HCT116 (cell line): Measurements from ENCODE around the gene ACSL6. TPM values are rescaled to one million over a fixed set of nuclear protein-coding genes. Genes with fewer than 3 reads are reported as not detected.

Source experiments
- ATAC-seq: fragments of 200-7000 bp; cut with Tn5 transposase; 2 replicates; pipeline ENCODE4 v1.9.1; 2020; ENCODE audit warnings: mild to moderate bottlenecking, moderate library complexity
- BruUV-seq: library from RNA; stranded (reverse); fragments of 400-500 nt; replicated peaks from 2 replicates; lab custom pipeline; 2021; lab: Mats Ljungman, UMichigan
- CTCF ChIA-PET: fragments of 300-600 bp; sonication (Branson Sonifier 250); formaldehyde crosslinking; loops from one replicate; lab custom pipeline; 2021; ENCODE audit warnings: antibody characterized with exemption; lab: Charles Lee
- POLR2A ChIA-PET: fragments of 300-600, 350-600 bp; sonication (Branson Sonifier 250); formaldehyde crosslinking; loops from one replicate; lab custom pipeline; 2021; ENCODE audit warnings: antibody characterized with exemption; lab: Charles Lee
- RAD21 ChIA-PET, 2 experiments: fragments of 300-600 bp; sonication (Branson Sonifier 250); formaldehyde crosslinking; loops; one replicate each; lab custom pipeline; 2023; ENCODE audit warnings: low total read pairs in 2 of 2; ENCODE audit not compliant: uncharacterized antibody in 2 of 2, unreplicated experiment in 2 of 2, low non-redundant PET in 1 of 2; lab: Charles Lee
- DNase-seq: peaks from one replicate; pipeline ENCODE4 v3.0.0-alpha.2; 2010; ENCODE audit warnings: low read depth, low spot score
- H2AFZ ChIP-seq: fragments of 200-600 bp; shearing (Covaris generic), sonication (generic); 2 replicates; pipeline ENCODE4 v1.6.1; 2017; ENCODE audit warnings: low read depth, mixed run types, mixed read lengths, antibody characterized with exemption, low read length; ENCODE audit not compliant: poor library complexity, severe bottlenecking
- H3K27ac ChIP-seq: 2 replicates; pipeline ENCODE4 v1.5.1; 2012; ENCODE audit warnings: low read depth, low read length
- H3K27me3 ChIP-seq: fragments of 200-600 bp; sonication (generic); 2 replicates; pipeline ENCODE4 v1.6.1; 2016; ENCODE audit warnings: mixed run types, low read length, mixed read lengths; ENCODE audit not compliant: insufficient read depth
- H3K36me3 ChIP-seq, 2 experiments: fragments of 200-500 bp in 1 of 2; fragments of 200-600 bp in 1 of 2; sonication (Bioruptor generic) in 1 of 2; sonication (generic) in 1 of 2; 2 replicates each; pipeline versions ENCODE4 v1.5.1 to v1.6.1; 2014 to 2016; ENCODE audit warnings: low read length in 2 of 2, inconsistent platforms in 1 of 2, mixed read lengths in 1 of 2, mixed run types in 1 of 2; ENCODE audit not compliant: insufficient read depth in 2 of 2, control insufficient read depth in 1 of 2
- H3K4me1 ChIP-seq, 2 experiments: fragments of 200-600 bp in 1 of 2; sonication (generic) in 1 of 2; 2 replicates each; pipeline versions ENCODE4 v1.5.1 to v1.6.1; 2012 to 2017; ENCODE audit warnings: low read length in 2 of 2, inconsistent platforms in 1 of 2, mild to moderate bottlenecking in 1 of 2, mixed read lengths in 1 of 2, mixed run types in 1 of 2, moderate library complexity in 1 of 2; ENCODE audit not compliant: insufficient read depth in 2 of 2, control insufficient read depth in 1 of 2
- H3K4me2 ChIP-seq: fragments of 200-600 bp; sonication (generic); 2 replicates; pipeline ENCODE4 v1.6.1; 2017; ENCODE audit warnings: mixed run types, low read length, mixed read lengths
- H3K4me3 ChIP-seq, 2 experiments: fragments of 200-600 bp in 1 of 2; sonication (generic) in 1 of 2; replicated peaks in 1 of 2; 2 replicates each; pipeline ENCODE4 v1.5.1; 2011 to 2016; ENCODE audit warnings: low read length in 2 of 2, control low read depth in 1 of 2, low read depth in 1 of 2, mild to moderate bottlenecking in 1 of 2, mixed read lengths in 1 of 2, mixed run types in 1 of 2
- H3K79me2 ChIP-seq: fragments of 200-600 bp; sonication (generic); 2 replicates; pipeline ENCODE4 v1.6.1; 2017; ENCODE audit warnings: mild to moderate bottlenecking, mixed run types, low read length, moderate library complexity, mixed read lengths; ENCODE audit not compliant: insufficient read depth
- H3K9ac ChIP-seq: fragments of 200-600 bp; sonication (generic); 2 replicates; pipeline ENCODE4 v1.6.1; 2016; ENCODE audit warnings: low read length, mixed read lengths
- H3K9me2 ChIP-seq: fragments of 200-600 bp; sonication (generic), shearing (Covaris generic); 2 replicates; pipeline ENCODE4 v1.6.1; 2017; ENCODE audit warnings: mixed run types, mild to moderate bottlenecking, moderate library complexity; ENCODE audit not compliant: insufficient read depth
- H3K9me3 ChIP-seq, 2 experiments: fragments of 200-500 bp in 1 of 2; fragments of 200-600 bp in 1 of 2; sonication (Bioruptor generic) in 1 of 2; sonication (generic) in 1 of 2; 2 replicates each; pipeline ENCODE4 v1.6.1; 2014 to 2017; ENCODE audit warnings: low read length in 2 of 2, mixed read lengths in 2 of 2, inconsistent platforms in 1 of 2, low read depth in 1 of 2, mild to moderate bottlenecking in 1 of 2, mixed run types in 1 of 2, moderate library complexity in 1 of 2; ENCODE audit not compliant: control insufficient read depth in 1 of 2, insufficient read depth in 1 of 2
- H4K20me1 ChIP-seq: fragments of 200-600 bp; sonication (generic), shearing (Covaris generic); 2 replicates; pipeline ENCODE4 v1.6.1; 2017; ENCODE audit warnings: mixed run types, mild to moderate bottlenecking, moderate library complexity; ENCODE audit not compliant: insufficient read depth
- POLR2A ChIP-seq: IDR thresholded peaks from 2 replicates; pipeline ENCODE4 v1.7.0; 2011; ENCODE audit warnings: borderline replicate concordance; ENCODE audit not compliant: insufficient read depth, insufficient read length; ENCODE audit errors: extremely low read depth
- SIN3A ChIP-seq: IDR thresholded peaks from 2 replicates; pipeline ENCODE4 v1.6.1; 2012; ENCODE audit warnings: low read depth
- SRF ChIP-seq: IDR thresholded peaks from 2 replicates; pipeline ENCODE4 v1.6.1; 2012; ENCODE audit warnings: low read depth
- intact Hi-C: fragments of 100-400 bp; cut with micrococcal nuclease; formaldehyde crosslinking; loops from 2 replicates; pipeline ENCODE4 v1.10.0; 2022
- total RNA-seq: library from RNA; stranded (reverse); gene quantifications from one replicate; pipeline ENCODE4 v1.2.1, GENCODE V29; 2021; ENCODE audit not compliant: unreplicated experiment
- TF ChIP-seq, protein P1 (sequence below), 3 experiments: fragments of 200-600 bp in 1 of 3; sonication (generic) in 1 of 3; IDR thresholded peaks in 2 of 3; conservative IDR thresholded peaks in 1 of 3; 2 replicates each; pipeline ENCODE4 v1.5.1; 2012 to 2017; ENCODE audit warnings: low read depth in 2 of 3, low read length in 2 of 3, antibody characterized with exemption in 1 of 3, borderline replicate concordance in 1 of 3, control low read depth in 1 of 3, mild to moderate bottlenecking in 1 of 3, mixed read lengths in 1 of 3, mixed run types in 1 of 3, moderate library complexity in 1 of 3; ENCODE audit not compliant: insufficient read depth in 1 of 3
- TF ChIP-seq, protein P2 (sequence below): IDR thresholded peaks from 2 replicates; pipeline ENCODE4 v1.6.1; 2012; ENCODE audit warnings: low read depth

Gene ACSL6
- total RNA-seq, 1 experiment from 2014 or later: 2.3 TPM

DNA sequence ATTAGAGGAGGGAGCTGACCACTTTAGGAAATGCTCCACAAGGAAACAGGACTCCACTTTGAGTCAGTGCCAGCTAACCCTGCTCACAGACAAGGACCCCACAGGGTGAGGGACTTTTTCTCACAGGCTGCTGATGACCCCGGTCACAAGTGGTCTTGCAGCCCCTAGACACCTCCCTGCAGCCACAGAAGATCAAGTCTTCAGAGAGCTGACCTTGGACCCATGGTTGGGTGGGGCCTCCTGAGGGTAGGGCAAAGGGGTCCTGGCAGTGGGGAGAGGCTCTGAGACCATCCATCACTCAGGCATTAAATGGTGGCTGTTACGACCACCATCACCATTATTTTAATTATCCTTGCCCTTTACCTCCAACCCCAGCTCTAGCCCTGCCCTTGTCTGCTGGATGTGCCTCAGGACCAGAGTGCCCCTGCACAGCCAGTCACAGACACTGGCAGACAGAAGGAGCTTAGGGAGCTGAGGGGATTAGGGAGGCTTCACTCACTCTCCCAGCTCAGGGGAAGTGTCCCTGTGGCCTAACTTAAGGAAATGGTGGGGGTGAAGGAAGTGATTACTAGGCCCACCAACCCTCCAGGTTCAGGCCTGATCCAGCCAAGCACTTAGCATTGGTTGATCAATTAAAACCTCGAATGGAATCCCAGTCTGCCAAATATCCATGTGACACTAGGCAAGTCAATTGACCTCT is 1.6 kb downstream of the ACSL6 start:
- ChIA-PET RAD21 (interaction anchor here in 1 of 2 experiments (1.2 kb wide), 1 partner anchor 199 kb away, joined by 6 read pairs; no protein-coding TSS in a partner anchor), CTCF (interaction anchor here (0.9 to 4.9 kb wide), 5 partner anchors 198 to 587 kb away, joined by 3 to 70 read pairs (median 8); no protein-coding TSS in a partner anchor), POLR2A (no interaction called here)
- TF ChIP-seq POLR2A: no peak
- no peak for TF ChIP-seq SRF
- TF ChIP-seq, protein P1, sequence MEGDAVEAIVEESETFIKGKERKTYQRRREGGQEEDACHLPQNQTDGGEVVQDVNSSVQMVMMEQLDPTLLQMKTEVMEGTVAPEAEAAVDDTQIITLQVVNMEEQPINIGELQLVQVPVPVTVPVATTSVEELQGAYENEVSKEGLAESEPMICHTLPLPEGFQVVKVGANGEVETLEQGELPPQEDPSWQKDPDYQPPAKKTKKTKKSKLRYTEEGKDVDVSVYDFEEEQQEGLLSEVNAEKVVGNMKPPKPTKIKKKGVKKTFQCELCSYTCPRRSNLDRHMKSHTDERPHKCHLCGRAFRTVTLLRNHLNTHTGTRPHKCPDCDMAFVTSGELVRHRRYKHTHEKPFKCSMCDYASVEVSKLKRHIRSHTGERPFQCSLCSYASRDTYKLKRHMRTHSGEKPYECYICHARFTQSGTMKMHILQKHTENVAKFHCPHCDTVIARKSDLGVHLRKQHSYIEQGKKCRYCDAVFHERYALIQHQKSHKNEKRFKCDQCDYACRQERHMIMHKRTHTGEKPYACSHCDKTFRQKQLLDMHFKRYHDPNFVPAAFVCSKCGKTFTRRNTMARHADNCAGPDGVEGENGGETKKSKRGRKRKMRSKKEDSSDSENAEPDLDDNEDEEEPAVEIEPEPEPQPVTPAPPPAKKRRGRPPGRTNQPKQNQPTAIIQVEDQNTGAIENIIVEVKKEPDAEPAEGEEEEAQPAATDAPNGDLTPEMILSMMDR (IDR thresholded peaks at IDR 0.05 in 2 of 3, conservative IDR thresholded peaks at IDR 0.05 in 1 of 3; ENCODE audit: borderline replicate concordance in 1 of 3, insufficient read depth in 1 of 3, low read depth in 2 of 3, low read length in 2 of 3): no peak
- TF ChIP-seq, protein P2, sequence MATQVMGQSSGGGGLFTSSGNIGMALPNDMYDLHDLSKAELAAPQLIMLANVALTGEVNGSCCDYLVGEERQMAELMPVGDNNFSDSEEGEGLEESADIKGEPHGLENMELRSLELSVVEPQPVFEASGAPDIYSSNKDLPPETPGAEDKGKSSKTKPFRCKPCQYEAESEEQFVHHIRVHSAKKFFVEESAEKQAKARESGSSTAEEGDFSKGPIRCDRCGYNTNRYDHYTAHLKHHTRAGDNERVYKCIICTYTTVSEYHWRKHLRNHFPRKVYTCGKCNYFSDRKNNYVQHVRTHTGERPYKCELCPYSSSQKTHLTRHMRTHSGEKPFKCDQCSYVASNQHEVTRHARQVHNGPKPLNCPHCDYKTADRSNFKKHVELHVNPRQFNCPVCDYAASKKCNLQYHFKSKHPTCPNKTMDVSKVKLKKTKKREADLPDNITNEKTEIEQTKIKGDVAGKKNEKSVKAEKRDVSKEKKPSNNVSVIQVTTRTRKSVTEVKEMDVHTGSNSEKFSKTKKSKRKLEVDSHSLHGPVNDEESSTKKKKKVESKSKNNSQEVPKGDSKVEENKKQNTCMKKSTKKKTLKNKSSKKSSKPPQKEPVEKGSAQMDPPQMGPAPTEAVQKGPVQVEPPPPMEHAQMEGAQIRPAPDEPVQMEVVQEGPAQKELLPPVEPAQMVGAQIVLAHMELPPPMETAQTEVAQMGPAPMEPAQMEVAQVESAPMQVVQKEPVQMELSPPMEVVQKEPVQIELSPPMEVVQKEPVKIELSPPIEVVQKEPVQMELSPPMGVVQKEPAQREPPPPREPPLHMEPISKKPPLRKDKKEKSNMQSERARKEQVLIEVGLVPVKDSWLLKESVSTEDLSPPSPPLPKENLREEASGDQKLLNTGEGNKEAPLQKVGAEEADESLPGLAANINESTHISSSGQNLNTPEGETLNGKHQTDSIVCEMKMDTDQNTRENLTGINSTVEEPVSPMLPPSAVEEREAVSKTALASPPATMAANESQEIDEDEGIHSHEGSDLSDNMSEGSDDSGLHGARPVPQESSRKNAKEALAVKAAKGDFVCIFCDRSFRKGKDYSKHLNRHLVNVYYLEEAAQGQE: no peak
- no peak for TF ChIP-seq SIN3A
- Histone ChIP-seq H3K36me3 (no peaks in the 10 kb centered on the region), H3K4me2 (no peak overlapping the region), H3K4me1 (peaks cover 0 to 5% of the 10 kb centered on the region in 2 experiments; a peak in 1 of 4 replicates), H3K79me2 (no peaks in the 10 kb centered on the region), H3K9me3 (no peaks in the 10 kb centered on the region), H3K27me3 (no peaks in the 10 kb centered on the region), H2AFZ (no peak overlapping the region), H3K27ac (no peak overlapping the region), H3K9ac (no peak overlapping the region), H3K4me3 (no peak overlapping the region), H3K9me2 (no peaks in the 10 kb centered on the region), H4K20me1 (no peaks in the 10 kb centered on the region)
- intact Hi-C loops: no loop called here
- BruUV-seq: no TSS peak
- ATAC-seq (no peak), DNase-seq (no peak)
